ENCODE results near the gene VPREB1.
"Not testable (repeated sequence)": the region's sequence is repeated elsewhere in the genome, so short reads cannot be mapped to it uniquely, and the experiment has no call there.

VPREB1 gene

GRCh38 chr22:22246706-22247105 lies 2.1 kb downstream of the VPREB1 start:
- DNase-seq, result no peak

- no peak for DNase-seq
Measured at GRCh38 chr22:22248878-22249277, 4.3 kb downstream of the VPREB1 start.

- DNase-seq, result not testable (repeated sequence)
Measured at GRCh38 chr22:22250651-22251050, 6.1 kb downstream of the VPREB1 start.

GRCh38 chr22:22256133-22256532 lies 11.5 kb downstream of the VPREB1 start:
- DNase-seq, result not testable (repeated sequence)

- DNase-seq, result not testable (repeated sequence)
Measured at GRCh38 chr22:22258597-22259415, 14.2 kb downstream of the VPREB1 start.

GRCh38 chr22:22260169-22260568 lies 15.6 kb downstream of the VPREB1 start:
- DNase-seq, result not testable (repeated sequence)

GRCh38 chr22:22260586-22260985 lies 16.0 kb downstream of the VPREB1 start:
- not testable (repeated sequence) for DNase-seq

- DNase-seq, result peak; percentile 31
Measured at GRCh38 chr22:22262332-22263074, 17.9 kb downstream of the VPREB1 start.

- DNase-seq, result not testable (repeated sequence)
Measured at GRCh38 chr22:22263823-22264222, 19.2 kb downstream of the VPREB1 start.

- not testable (repeated sequence) for DNase-seq
Measured at GRCh38 chr22:22270036-22270676, 25.6 kb downstream of the VPREB1 start.

GRCh38 chr22:22277423-22277822 lies 32.8 kb downstream of the VPREB1 start:
- DNase-seq, result not testable (repeated sequence)

GRCh38 chr22:22284962-22285756 lies 40.6 kb downstream of the VPREB1 start:
- DNase-seq, result not testable (repeated sequence)

- DNase-seq, result not testable (repeated sequence)
Measured at GRCh38 chr22:22286390-22287105, 42.0 kb downstream of the VPREB1 start.

- DNase-seq, result not testable (repeated sequence)
Measured at GRCh38 chr22:22287106-22287626, 42.6 kb downstream of the VPREB1 start.

- DNase-seq, result not testable (repeated sequence)
Measured at GRCh38 chr22:22289666-22290065, 45.1 kb downstream of the VPREB1 start.

GRCh38 chr22:22291129-22291806 lies 46.7 kb downstream of the VPREB1 start:
- DNase-seq, result not testable (repeated sequence)

GRCh38 chr22:22292656-22293055 lies 48.1 kb downstream of the VPREB1 start:
- DNase-seq, result not testable (repeated sequence)

- DNase-seq, result not testable (repeated sequence)
Measured at GRCh38 chr22:22293436-22293835, 48.9 kb downstream of the VPREB1 start.

GRCh38 chr22:22294641-22295040 lies 50.1 kb downstream of the VPREB1 start:
- DNase-seq, result not testable (repeated sequence)

All from fibroblast of skin of abdomen (primary cell).